K562 (cell line): ENCODE results near the gene RNF145. TPM values are rescaled to one million over a fixed set of nuclear protein-coding genes. Genes with fewer than 3 reads are reported as not detected.
A peak's percentile ranks its signal among the peaks of the same experiment; 100 is the strongest.

Experiments
- CLOCK ChIP-seq: fragments of 250-450 bp; sonication (Bioruptor Pico); IDR thresholded peaks from 2 replicates; pipeline ENCODE4 v1.4.0; 2020; ENCODE audit warnings: mild to moderate bottlenecking, moderate library complexity, borderline replicate concordance
- CTBP1 ChIP-seq: fragments of 450-650 bp; IDR thresholded peaks from 2 replicates; pipeline ENCODE4 v1.6.1; 2016; ENCODE audit warnings: borderline replicate concordance
- DDX20 ChIP-seq: fragments of 450-650 bp; IDR thresholded peaks from 2 replicates; pipeline ENCODE4 v1.6.1; 2016; ENCODE audit warnings: missing genetic modification characterization, low read depth, mild to moderate bottlenecking, missing compliant biosample characterization, moderate library complexity
- DPF2 ChIP-seq: fragments of 450-650 bp; IDR thresholded peaks from 2 replicates; pipeline ENCODE4 v1.6.1; 2016
- GATAD2B ChIP-seq: fragments of 450-650 bp; IDR thresholded peaks from 2 replicates; pipeline ENCODE4 v1.6.1; 2017; ENCODE audit warnings: mild to moderate bottlenecking, borderline replicate concordance
- HBP1 ChIP-seq: fragments of 450-650 bp; formaldehyde crosslinking; IDR thresholded peaks from 2 replicates; pipeline ENCODE4 v1.4.0; 2022; ENCODE audit warnings: missing genetic modification characterization
- IRF1 ChIP-seq: sonication (generic); formaldehyde crosslinking; IDR thresholded peaks from 2 replicates; pipeline ENCODE4 v1.8.0; 2022; ENCODE audit warnings: missing genetic modification reagents, mild to moderate bottlenecking, borderline replicate concordance
- KHSRP ChIP-seq: fragments of 450-650 bp; IDR thresholded peaks from 2 replicates; pipeline ENCODE4 v1.6.1; 2017
- LARP7 ChIP-seq: fragments of 450-650 bp; IDR thresholded peaks from 2 replicates; pipeline ENCODE4 v1.6.1; 2016
- PML ChIP-seq: IDR thresholded peaks from 2 replicates; pipeline ENCODE4 v1.6.1; 2012; ENCODE audit warnings: low read length, inconsistent platforms
- POLR3A ChIP-seq: IDR thresholded peaks from 2 replicates; pipeline ENCODE4 v1.6.1; 2011; ENCODE audit warnings: borderline replicate concordance, mild to moderate bottlenecking, moderate library complexity; ENCODE audit not compliant: insufficient read length, insufficient read depth; ENCODE audit errors: extremely low read depth
- RFX1 ChIP-seq: fragments of 450-650 bp; IDR thresholded peaks from 2 replicates; pipeline ENCODE4 v1.6.1; 2016; ENCODE audit warnings: mild to moderate bottlenecking, moderate library complexity
- SMARCA5 ChIP-seq: fragments of 450-650 bp; IDR thresholded peaks from 2 replicates; pipeline ENCODE4 v1.6.1; 2016
- SP1 ChIP-seq: sonication (generic); formaldehyde crosslinking; IDR thresholded peaks from 2 replicates; pipeline ENCODE4 v1.8.1; 2022; ENCODE audit warnings: mild to moderate bottlenecking, missing genetic modification reagents
- SRSF9 ChIP-seq: fragments of 200-400 bp; formaldehyde crosslinking; IDR thresholded peaks from 2 replicates; pipeline ENCODE4 v1.6.1; 2017; ENCODE audit warnings: low read depth, low read length, borderline replicate concordance
- TBP ChIP-seq: optimal IDR thresholded peaks from 2 replicates; pipeline ENCODE3; 2011; ENCODE audit warnings: low read depth, low read length, improper control_type of control experiment
- TEAD1 ChIP-seq, 2 experiments: fragments of 450-650 bp in 1 of 2; sonication (generic) in 1 of 2; formaldehyde crosslinking; IDR thresholded peaks; 2 replicates each; pipeline versions ENCODE4 v1.4.0 to v1.8.0; 2020 to 2022; ENCODE audit warnings: mild to moderate bottlenecking in 2 of 2, missing genetic modification reagents in 1 of 2
- ZBTB17 ChIP-seq: fragments of 450-650 bp; formaldehyde crosslinking; IDR thresholded peaks from 2 replicates; pipeline ENCODE4 v1.4.0; 2020; ENCODE audit warnings: mild to moderate bottlenecking
- ZNF121 ChIP-seq: sonication (generic); formaldehyde crosslinking; conservative IDR thresholded peaks from 2 replicates; pipeline ENCODE4 v1.8.0; 2022; ENCODE audit warnings: missing genetic modification reagents
- ZNF23 ChIP-seq: fragments of 250-450 bp; sonication (Bioruptor Pico); IDR thresholded peaks from 2 replicates; pipeline ENCODE4 v1.4.0; 2020; ENCODE audit warnings: mild to moderate bottlenecking
- ZNF408 ChIP-seq: fragments of 250-450 bp; sonication (Bioruptor Pico); IDR thresholded peaks from 2 replicates; pipeline ENCODE4 v1.4.0; 2020; ENCODE audit warnings: low read depth, mild to moderate bottlenecking, moderate library complexity
- ZNF584 ChIP-seq: fragments of 200-800 bp; sonication (Bioruptor generic); IDR thresholded peaks from 2 replicates; pipeline ENCODE4 v1.6.1; 2016; ENCODE audit warnings: low read depth, mild to moderate bottlenecking, missing genetic modification characterization, missing compliant biosample characterization
- polyA plus RNA-seq, 8 experiments: library from polyadenylated mRNA; depleted of rRNA in 4 of 8; stranded (reverse) in 5 of 8; unstranded in 3 of 8; fragments of >200 nt; fragmentation: Nextera tagmentation in 2 of 8; fragmentation: Illumina TruSeq in 1 of 8; extraction: Ambion mirVana in 2 of 8; extraction: Trizol in 1 of 8; gene quantifications; 2 replicates each; pipeline versions ENCODE4 v1.2.1 to v1.2.3, GENCODE V29; 2011 to 2014; ENCODE audit warnings: inconsistent platforms in 1 of 8, missing spikeins in 1 of 8
- total RNA-seq, 7 experiments: library from RNA; depleted of rRNA in 6 of 7; stranded (reverse); fragments of >200 nt in 6 of 7; fragmentation: Illumina TruSeq in 2 of 7; extraction: Trizol in 2 of 7; gene quantifications; 2 replicates each; pipeline versions ENCODE4 v1.2.1 to v1.2.3, GENCODE V29; 2011 to 2021; ENCODE audit warnings: low replicate concordance in 1 of 7

RNF145 gene
- total and polyA plus RNA-seq, 9 of the 15 experiments (the other 6 are each of a cell fraction or from before 2014, with no cell fraction given) = 13.6 to 40.7 (median 25.4) TPM

GRCh38 chr5:159207686-159208513 is 1.5 kb downstream of the RNF145 start (continued):
- TF ChIP-seq LARP7 (no peak; the same call in 1 of the 2 replicates), ZBTB17 (peak; percentile 44; the same call in 1 of the 2 replicates), ZNF121 (CRISPR knock-in tag) (no peak), SP1 (peak; percentile 42; the same call in 1 of the 2 replicates), CLOCK (no peak), SRSF9 (no peak), TEAD1 (CRISPR knock-in tag; IDR thresholded peaks at IDR 0.05) (0 out of 4 replicates have a peak, but pooled peaks of 1 of the 2 experiments have one; percentile 44), SMARCA5 (no peak), ZNF408 (CRISPR knock-in tag) (no peak), ZNF23 (no peak), DDX20 (tag) (no peak), IRF1 (CRISPR knock-in tag) (no peak), GATAD2B (no peak), HBP1 (no peak), POLR3A (no peak), PML (peak; percentile 58), TBP (peak; percentile 73), DPF2 (peak; percentile 76), KHSRP (no peak; the same call in 1 of the 2 replicates), RFX1 (no peak), CTBP1 (no peak; the same call in none of the 2 replicates), ZNF584 (CRISPR knock-in tag) (no peak)
